GM12864 (cell line): ENCODE data around the gene SGF29.

Experiments
- DNase-seq: peaks from one replicate; pipeline ENCODE4 v3.0.0-alpha.2; 2011; ENCODE audit warnings: low read depth
- H3K4me3 ChIP-seq: 2 replicates; pipeline ENCODE4 v1.5.1; 2011; ENCODE audit warnings: mild to moderate bottlenecking, low read depth, low read length, control low read depth
- CTCF ChIP-seq: IDR thresholded peaks from 2 replicates; pipeline ENCODE4 v1.5.1; 2011; ENCODE audit warnings: low read depth, mild to moderate bottlenecking, moderate library complexity, low read length, control low read depth, inconsistent platforms; ENCODE audit errors: missing control alignments

The SGF29 gene

GRCh38 chr16:28569021-28569420 is 15.3 kb downstream of the SGF29 start:
- TF ChIP-seq CTCF, result no peak
- no peak for DNase-seq

GRCh38 chr16:28569968-28570752 is 16.4 kb downstream of the SGF29 start:
- no peak for TF ChIP-seq CTCF
- DNase-seq, result no peak
- H3K4me3 ChIP-seq, result no peak overlapping the region

More at GRCh38 chr16:28569021-28569420, 15.3 kb downstream of the SGF29 start:
- no peak overlapping the region for H3K4me3 ChIP-seq

GRCh38 chr16:28572696-28573510 is 19.2 kb downstream of the SGF29 start:
- no peak for TF ChIP-seq CTCF
- no peak overlapping the region for H3K4me3 ChIP-seq
- DNase-seq, result no peak

GRCh38 chr16:28573738-28574718 is 20.3 kb downstream of the SGF29 start:
- DNase-seq, result no peak
- no peak overlapping the region for H3K4me3 ChIP-seq
- no peak for TF ChIP-seq CTCF

- DNase-seq, result no peak
- no peak overlapping the region for H3K4me3 ChIP-seq
- no peak for TF ChIP-seq CTCF
These were observed 21.2 kb downstream of the SGF29 start for GRCh38 chr16:28574925-28575324.

- H3K4me3 ChIP-seq, result no peak overlapping the region
- TF ChIP-seq CTCF, result no peak
- no peak for DNase-seq
These were observed 21.9 kb downstream of the SGF29 start for GRCh38 chr16:28575446-28576109.
